Forelimb muscle (tissue), 1 donor: Measurements from ENCODE around the gene USP49. TPM values are rescaled to one million over a fixed set of nuclear protein-coding genes. Genes with fewer than 3 reads are reported as not detected.
"Not testable (repeated sequence)": the region's sequence is repeated elsewhere in the genome, so short reads cannot be mapped to it uniquely, and the experiment has no call there.

ENCODE experiments used
- DNase-seq: peaks from one replicate; pipeline ENCODE4 v3.0.0-alpha.2; 2013; ENCODE audit warnings: low read depth
- polyA plus RNA-seq: library from polyadenylated mRNA; unstranded; fragments of 120-200 nt; gene quantifications from one replicate; pipeline ENCODE4 v1.2.1, GENCODE V29; 2013; ENCODE audit not compliant: insufficient read length

USP49 gene
- polyA plus RNA-seq, 1 donor: 5.6 TPM

- DNase-seq: no peak
Observed at GRCh38 chr6:41780551-41781365, 114.4 kb downstream of the USP49 start, which contains the start of gene PRICKLE4. Gene PRICKLE4 (plus strand): TSS chr6:41780782. CDS start chr6:41783474, 2,692 bp downstream.

- DNase-seq: peak; percentile 87
Observed at GRCh38 chr6:41779788-41780550, 115.2 kb downstream of the USP49 start, which contains the start of gene FRS3. Gene FRS3 (minus strand): TSS chr6:41779900. CDS start chr6:41776987, 2,913 bp downstream.

- DNase-seq: no peak
Observed at GRCh38 chr6:41779336-41779735, 115.8 kb downstream of the USP49 start.

- DNase-seq: no peak
Observed at GRCh38 chr6:41778895-41779294, 116.3 kb downstream of the USP49 start.

- no peak for DNase-seq
Observed at GRCh38 chr6:41777551-41778285, 117.5 kb downstream of the USP49 start.

GRCh38 chr6:41775293-41775882, 119.8 kb downstream of the USP49 start:
- no peak for DNase-seq

GRCh38 chr6:41774841-41775240, 120.3 kb downstream of the USP49 start:
- DNase-seq: no peak

- DNase-seq: no peak
Observed at GRCh38 chr6:41771058-41771983, 123.9 kb downstream of the USP49 start.

- DNase-seq: no peak
Observed at GRCh38 chr6:41770381-41771057, 124.7 kb downstream of the USP49 start.

GRCh38 chr6:41769376-41769775, 125.8 kb downstream of the USP49 start:
- no peak for DNase-seq

GRCh38 chr6:41768545-41769308, 126.4 kb downstream of the USP49 start:
- DNase-seq: no peak

- DNase-seq: no peak
Observed at GRCh38 chr6:41767112-41767833, 127.9 kb downstream of the USP49 start.

- not testable (repeated sequence) for DNase-seq
Observed at GRCh38 chr6:41766043-41766664, 129.0 kb downstream of the USP49 start.

GRCh38 chr6:41763470-41763869, 131.7 kb downstream of the USP49 start:
- no peak for DNase-seq

- no peak for DNase-seq
Observed at GRCh38 chr6:41759905-41760579, 135.1 kb downstream of the USP49 start.

GRCh38 chr6:41759106-41759904, 135.9 kb downstream of the USP49 start:
- DNase-seq: no peak

- no peak for DNase-seq
Observed at GRCh38 chr6:41758641-41759035, 136.5 kb downstream of the USP49 start.
